GM21447 (cell line): ENCODE data around the gene PCBP3.

Experiments used
- ATAC-seq: cut with Tn5 transposase; IDR thresholded peaks from one replicate; pipeline ENCODE4 v1.9.1; 2021; ENCODE audit not compliant: unreplicated experiment

PCBP3 gene

GRCh38 chr21:45747802-45748445 is 104.4 kb downstream of the PCBP3 start:
- no peak for ATAC-seq

- no peak for ATAC-seq
Measured at GRCh38 chr21:45748593-45748992, 105.1 kb downstream of the PCBP3 start.

- no peak for ATAC-seq
Measured at GRCh38 chr21:45749974-45750373, 106.4 kb downstream of the PCBP3 start.

- no peak for ATAC-seq
Measured at GRCh38 chr21:45750936-45751335, 107.4 kb downstream of the PCBP3 start.

GRCh38 chr21:45753445-45753844 is 109.9 kb downstream of the PCBP3 start:
- ATAC-seq: no peak

- no peak for ATAC-seq
Measured at GRCh38 chr21:45756029-45756428, 112.5 kb downstream of the PCBP3 start.

GRCh38 chr21:45756669-45757068 is 113.1 kb downstream of the PCBP3 start:
- no peak for ATAC-seq

GRCh38 chr21:45761704-45762103 is 118.2 kb downstream of the PCBP3 start:
- ATAC-seq: no peak

GRCh38 chr21:45763074-45763473 is 119.5 kb downstream of the PCBP3 start:
- ATAC-seq: no peak

GRCh38 chr21:45763506-45763905 is 120.0 kb downstream of the PCBP3 start:
- ATAC-seq: no peak

GRCh38 chr21:45764792-45765191 is 121.3 kb downstream of the PCBP3 start:
- ATAC-seq: no peak

GRCh38 chr21:45765375-45765774 is 121.8 kb downstream of the PCBP3 start:
- ATAC-seq: no peak

GRCh38 chr21:45766055-45766454 is 122.5 kb downstream of the PCBP3 start:
- ATAC-seq: no peak

- no peak for ATAC-seq
Measured at GRCh38 chr21:45766501-45766900, 123.0 kb downstream of the PCBP3 start.

- no peak for ATAC-seq
Measured at GRCh38 chr21:45767071-45768006, 123.8 kb downstream of the PCBP3 start.

- no peak for ATAC-seq
Measured at GRCh38 chr21:45768011-45768739, 124.7 kb downstream of the PCBP3 start.

GRCh38 chr21:45768740-45769048 is 125.2 kb downstream of the PCBP3 start:
- no peak for ATAC-seq

- ATAC-seq: no peak
Measured at GRCh38 chr21:45769294-45769693, 125.8 kb downstream of the PCBP3 start.

- ATAC-seq: no peak
Measured at GRCh38 chr21:45769896-45770295, 126.4 kb downstream of the PCBP3 start.

GRCh38 chr21:45772180-45772579 is 128.7 kb downstream of the PCBP3 start:
- no peak for ATAC-seq

GRCh38 chr21:45774291-45774690 is 130.8 kb downstream of the PCBP3 start:
- no peak for ATAC-seq

- no peak for ATAC-seq
Measured at GRCh38 chr21:45776971-45777370, 133.4 kb downstream of the PCBP3 start.
